ENCODE data around the gene MCAT. TPM values are rescaled to one million over a fixed set of nuclear protein-coding genes. Genes with fewer than 3 reads are reported as not detected.
"Not testable (repeated sequence)": the region's sequence is repeated elsewhere in the genome, so short reads cannot be mapped to it uniquely, and the experiment has no call there.

MCAT gene
- total and polyA plus RNA-seq, 12 donors: 12.8 to 33.4 (median 15.3) TPM

DNA sequence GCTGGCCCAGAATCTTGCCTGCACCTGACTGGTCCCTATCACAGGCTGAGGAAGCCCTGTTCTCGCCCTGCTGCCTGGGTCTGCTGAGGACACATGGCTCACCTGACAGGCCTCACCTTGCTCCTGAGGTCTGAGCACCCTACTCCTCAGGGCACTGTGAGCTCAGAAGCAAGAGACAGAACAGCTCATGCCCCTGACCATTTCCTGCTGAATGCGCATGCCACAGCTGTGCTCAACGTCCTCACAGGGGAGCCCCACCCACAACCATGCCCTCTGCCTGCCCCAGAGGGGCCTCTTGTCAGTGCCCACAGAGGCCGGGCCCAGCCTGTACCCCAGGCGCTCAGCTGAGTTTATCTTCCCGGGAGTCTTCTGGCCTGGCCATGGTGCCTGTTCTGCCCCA is 5.4 kb upstream of the MCAT start:
- Histone ChIP-seq H3K9me3 (no peaks in the 10 kb centered on the region), H3K4me3 (no peak overlapping the region), H3K4me1 (peaks cover 7 to 60% (median 23%) of the 10 kb centered on the region in 9 donors), H3K27me3 (no peaks in the 10 kb centered on the region), H3K27ac (peak overlapping the region in 1 of 10 donors; percentile 83), H3K36me3 (no peaks in the 10 kb centered on the region)
- DNase-seq (no peak), ATAC-seq (no peak)
- 65 to 71% methylated on average over 6 of the region's 6 CpGs for WGBS, 2 donors
- TF ChIP-seq, protein P1, sequence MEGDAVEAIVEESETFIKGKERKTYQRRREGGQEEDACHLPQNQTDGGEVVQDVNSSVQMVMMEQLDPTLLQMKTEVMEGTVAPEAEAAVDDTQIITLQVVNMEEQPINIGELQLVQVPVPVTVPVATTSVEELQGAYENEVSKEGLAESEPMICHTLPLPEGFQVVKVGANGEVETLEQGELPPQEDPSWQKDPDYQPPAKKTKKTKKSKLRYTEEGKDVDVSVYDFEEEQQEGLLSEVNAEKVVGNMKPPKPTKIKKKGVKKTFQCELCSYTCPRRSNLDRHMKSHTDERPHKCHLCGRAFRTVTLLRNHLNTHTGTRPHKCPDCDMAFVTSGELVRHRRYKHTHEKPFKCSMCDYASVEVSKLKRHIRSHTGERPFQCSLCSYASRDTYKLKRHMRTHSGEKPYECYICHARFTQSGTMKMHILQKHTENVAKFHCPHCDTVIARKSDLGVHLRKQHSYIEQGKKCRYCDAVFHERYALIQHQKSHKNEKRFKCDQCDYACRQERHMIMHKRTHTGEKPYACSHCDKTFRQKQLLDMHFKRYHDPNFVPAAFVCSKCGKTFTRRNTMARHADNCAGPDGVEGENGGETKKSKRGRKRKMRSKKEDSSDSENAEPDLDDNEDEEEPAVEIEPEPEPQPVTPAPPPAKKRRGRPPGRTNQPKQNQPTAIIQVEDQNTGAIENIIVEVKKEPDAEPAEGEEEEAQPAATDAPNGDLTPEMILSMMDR (IDR thresholded peaks at IDR 0.05): no peak
- intact Hi-C loops (cut with DNase I): loop anchor here in 1 of 10 donors (10.0 kb wide), 1 partner anchor 64 kb away; the partner anchor contains the start of gene TTLL1

DNA sequence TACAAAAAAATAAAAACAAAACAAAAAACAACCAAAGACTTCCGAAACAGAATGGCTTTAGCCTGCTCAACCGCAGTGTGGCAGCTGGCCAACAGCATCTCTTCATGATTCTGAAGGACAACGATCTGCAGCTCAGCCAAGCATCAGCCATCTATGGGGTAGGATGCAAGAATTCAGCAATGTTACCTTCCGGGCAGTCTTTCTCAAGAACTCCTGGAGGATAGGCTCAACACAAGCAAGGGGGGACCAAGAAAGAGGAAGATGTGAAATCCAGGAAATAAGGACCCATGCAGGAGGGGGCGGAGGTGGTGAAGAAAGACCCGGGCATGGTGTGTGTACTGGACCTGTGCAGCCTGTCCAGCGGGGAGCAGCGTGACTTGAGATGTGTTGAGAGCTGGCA is 4.6 kb upstream of the MCAT start:
- TF ChIP-seq, protein P1 (IDR thresholded peaks at IDR 0.05): no peak
- Histone ChIP-seq H3K36me3 (no peaks in the 10 kb centered on the region), H3K9me3 (no peaks in the 10 kb centered on the region), H3K4me3 (peak overlapping the region in 1 of 10 donors; percentile 14), H3K27me3 (no peaks in the 10 kb centered on the region), H3K27ac (peak overlapping the region in 1 of 10 donors; percentile 83), H3K4me1 (peaks cover 6 to 58% (median 24%) of the 10 kb centered on the region in 9 donors)
- no peak for ATAC-seq
- DNase-seq: no peak
- intact Hi-C loops (cut with DNase I): loop anchor here in 1 of 10 donors (10.0 kb wide), 1 partner anchor 63 kb away; the partner anchor contains the start of gene TTLL1
- 64 to 72% methylated on average over 8 of the region's 8 CpGs for WGBS, 2 donors

DNA sequence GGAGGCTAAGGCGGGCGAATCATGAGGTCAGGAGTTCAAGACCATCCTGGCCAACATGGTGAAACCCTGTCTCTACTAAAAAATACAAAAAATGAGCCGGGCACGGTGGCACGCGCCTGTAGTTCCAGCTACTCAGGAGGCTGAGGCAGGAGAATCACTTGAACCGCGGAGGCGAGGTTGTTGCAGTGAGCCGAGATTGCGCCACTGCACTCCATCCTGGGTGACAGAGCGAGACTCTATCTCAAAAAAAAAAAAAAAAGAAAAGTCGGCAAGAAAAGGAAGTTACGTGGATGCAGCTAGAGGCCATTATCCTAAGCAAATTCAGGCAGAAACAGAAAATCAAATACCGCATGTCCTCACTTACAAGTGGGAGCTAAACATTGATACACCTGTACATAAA is 3.1 kb upstream of the MCAT start:
- WGBS, 2 donors: 87 to 94% methylated on average over 15 of the region's 15 CpGs

DNA sequence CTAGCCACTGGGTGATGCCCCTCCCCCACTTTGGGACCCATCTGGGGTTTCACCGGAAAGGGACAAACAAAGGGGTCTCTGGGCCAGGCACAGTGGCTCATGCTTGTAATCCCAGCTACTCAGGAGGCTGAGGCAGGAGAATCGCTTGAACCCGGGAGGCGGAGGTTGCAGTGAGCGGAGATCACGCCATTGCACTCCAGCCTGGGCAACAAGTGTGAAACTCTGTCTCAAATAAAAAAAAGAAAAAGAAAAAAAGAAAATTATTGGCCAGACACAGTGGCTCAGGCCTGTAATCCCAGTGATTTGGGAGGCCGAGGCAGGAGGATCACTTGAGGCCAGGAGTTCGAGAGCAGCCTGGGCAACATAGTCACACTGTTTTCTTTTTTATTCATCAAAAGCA is 2.2 kb upstream of the MCAT start:
- Histone ChIP-seq H3K27ac (peak overlapping the region in 1 of 10 donors; percentile 83), H3K36me3 (peaks cover 0 to 10% (median 5%) of the 10 kb centered on the region in 9 donors), H3K4me1 (peaks cover 7 to 50% (median 20%) of the 10 kb centered on the region in 9 donors)
- intact Hi-C loops (cut with DNase I): loop anchor here in 1 of 10 donors (10.0 kb wide), 1 partner anchor 61 kb away; the partner anchor contains the start of gene TTLL1
- not testable (repeated sequence) for H3K4me3 ChIP-seq, DNase-seq, ATAC-seq, H3K9me3 ChIP-seq, H3K27me3 ChIP-seq
- 90 to 93% methylated on average over 8 of the region's 8 CpGs for WGBS, 2 donors

More for the DNA sequence above, 3.1 kb upstream of the MCAT start:
- intact Hi-C loops (cut with DNase I): loop anchor here in 1 of 10 donors (10.0 kb wide), 1 partner anchor 62 kb away; the partner anchor contains the start of gene TTLL1
- Histone ChIP-seq H3K27ac (peak overlapping the region in 2 of 10 donors; percentile 21 to 83), H3K4me1 (peaks cover 10 to 58% (median 24%) of the 10 kb centered on the region in 9 donors)
- not testable (repeated sequence) for H3K27me3 ChIP-seq, H3K9me3 ChIP-seq, ATAC-seq, H3K4me3 ChIP-seq, H3K36me3 ChIP-seq, DNase-seq

DNA sequence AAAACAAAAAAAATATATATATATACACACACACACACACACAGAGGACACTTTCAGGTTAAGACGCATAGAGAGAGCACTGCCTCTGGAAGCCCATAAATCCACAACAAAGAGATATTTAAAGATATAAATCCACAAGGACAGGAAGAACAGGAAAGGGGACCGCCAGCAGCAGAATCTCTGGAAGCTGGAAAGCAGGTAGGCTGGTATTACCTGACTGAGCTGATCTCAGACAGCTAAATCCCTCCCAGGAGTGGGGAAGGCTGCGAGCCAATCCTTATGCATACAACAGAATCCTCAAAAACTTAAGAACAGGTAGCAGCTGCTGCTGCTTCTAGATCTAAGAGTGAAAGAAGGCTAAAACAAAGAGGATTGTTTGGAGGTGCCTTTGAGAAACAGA is 1.8 kb upstream of the MCAT start:
- Histone ChIP-seq H3K9me3 (no peaks in the 10 kb centered on the region), H3K4me1 (peaks cover 7 to 49% (median 19%) of the 10 kb centered on the region in 9 donors), H3K4me3 (no peak overlapping the region), H3K27me3 (no peaks in the 10 kb centered on the region), H3K27ac (no peak overlapping the region), H3K36me3 (peaks cover 0 to 14% (median 9%) of the 10 kb centered on the region in 9 donors)
- 85 to 89% methylated on average over 3 of the region's 3 CpGs for WGBS, 2 donors
- TF ChIP-seq, protein P1 (IDR thresholded peaks at IDR 0.05): no peak
- intact Hi-C loops (cut with DNase I): loop anchor here in 1 of 10 donors (10.0 kb wide), 1 partner anchor 60 kb away; the partner anchor contains the start of gene TTLL1
- ATAC-seq (no peak), DNase-seq (no peak)

All from heart right ventricle (tissue), 16 donors.